ENCODE data around the gene HECTD1.
"Not testable (repeated sequence)": the region's sequence is repeated elsewhere in the genome, so short reads cannot be mapped to it uniquely, and the experiment has no call there.

HECTD1 gene

GRCh38 chr14:31086466-31086865, 121.1 kb downstream of the HECTD1 start:
- DNase-seq = not testable (repeated sequence)

GRCh38 chr14:31085027-31085426, 122.6 kb downstream of the HECTD1 start:
- DNase-seq = no peak

- DNase-seq = no peak
Observed at GRCh38 chr14:31084385-31084784, 123.2 kb downstream of the HECTD1 start.

- no peak for DNase-seq
Observed at GRCh38 chr14:31083781-31084180, 123.8 kb downstream of the HECTD1 start.

GRCh38 chr14:31080484-31080883, 127.1 kb downstream of the HECTD1 start:
- DNase-seq = no peak

- no peak for DNase-seq
Observed at GRCh38 chr14:31080056-31080455, 127.5 kb downstream of the HECTD1 start.

GRCh38 chr14:31078766-31079165, 128.8 kb downstream of the HECTD1 start:
- no peak for DNase-seq

- no peak for DNase-seq
Observed at GRCh38 chr14:31075144-31075543, 132.4 kb downstream of the HECTD1 start.

GRCh38 chr14:31071151-31071550, 136.4 kb downstream of the HECTD1 start:
- no peak for DNase-seq

- DNase-seq = no peak
Observed at GRCh38 chr14:31070431-31070830, 137.2 kb downstream of the HECTD1 start.

GRCh38 chr14:31069343-31069742, 138.2 kb downstream of the HECTD1 start:
- no peak for DNase-seq

GRCh38 chr14:31068235-31068634, 139.4 kb downstream of the HECTD1 start:
- no peak for DNase-seq

- not testable (repeated sequence) for DNase-seq
Observed at GRCh38 chr14:31062908-31063307, 144.7 kb downstream of the HECTD1 start.

GRCh38 chr14:31060253-31060875, 147.2 kb downstream of the HECTD1 start:
- no peak for DNase-seq

GRCh38 chr14:31059152-31059924, 148.3 kb downstream of the HECTD1 start:
- DNase-seq = no peak

GRCh38 chr14:31057701-31058364, 149.8 kb downstream of the HECTD1 start:
- DNase-seq = no peak

GRCh38 chr14:31057035-31057434, 150.6 kb downstream of the HECTD1 start:
- no peak for DNase-seq

- DNase-seq = not testable (repeated sequence)
Observed at GRCh38 chr14:31052905-31053586, 154.5 kb downstream of the HECTD1 start.

GRCh38 chr14:31051511-31051910, 156.1 kb downstream of the HECTD1 start:
- DNase-seq = no peak

GRCh38 chr14:31051023-31051422, 156.6 kb downstream of the HECTD1 start:
- no peak for DNase-seq
